Common myeloid progenitor, CD34-positive (primary cell): ENCODE results near the gene LYPD5. TPM values are rescaled to one million over a fixed set of nuclear protein-coding genes. Genes with fewer than 3 reads are reported as not detected.

Experiments
- CTCF ChIA-PET: fragments of 350-600 bp; sonication (Branson Sonifier 250); formaldehyde crosslinking; loops from one replicate; lab custom pipeline; 2021; ENCODE audit warnings: antibody characterized with exemption; lab: Charles Lee
- POLR2A ChIA-PET: fragments of 350-600 bp; sonication (Branson Sonifier 250); formaldehyde crosslinking; loops from one replicate; lab custom pipeline; 2021; ENCODE audit warnings: antibody characterized with exemption; lab: Charles Lee
- DNase-seq, 3 donors: peaks; one replicate each; pipeline versions ENCODE4 v3.0.0 to v3.0.0-alpha.2; 2013
- H3K27ac ChIP-seq, 2 experiments: 1 replicate in 1 of 2; 2 replicates in 1 of 2; pipeline ENCODE4 v1.7.0; 2013; ENCODE audit warnings: inconsistent platforms in 2 of 2, low read length in 2 of 2, mild to moderate bottlenecking in 2 of 2, low read depth in 1 of 2, moderate library complexity in 1 of 2; ENCODE audit not compliant: severe bottlenecking in 2 of 2, insufficient read depth in 1 of 2, poor library complexity in 1 of 2
- H3K27me3 ChIP-seq, 5 experiments: replicated peaks in 2 of 5; 1 replicate in 3 of 5; 2 replicates in 2 of 5; pipeline versions ENCODE4 v1.6.1 to v1.7.0; 2013; ENCODE audit warnings: low read length in 4 of 5, mild to moderate bottlenecking in 2 of 5, moderate library complexity in 2 of 5, inconsistent platforms in 1 of 5; ENCODE audit not compliant: insufficient read depth in 5 of 5, control insufficient read depth in 4 of 5
- H3K36me3 ChIP-seq, 4 experiments: 1 replicate in 2 of 4; 2 replicates in 2 of 4; pipeline versions ENCODE4 v1.6.1 to v1.7.0; 2013; ENCODE audit warnings: low read length in 3 of 4, control low read depth in 1 of 4, mild to moderate bottlenecking in 1 of 4; ENCODE audit not compliant: control insufficient read depth in 4 of 4, insufficient read depth in 4 of 4
- H3K4me1 ChIP-seq, 4 experiments: 1 replicate in 3 of 4; 2 replicates in 1 of 4; pipeline versions ENCODE4 v1.6.1 to v1.7.1; 2013; ENCODE audit warnings: low read length in 3 of 4, mild to moderate bottlenecking in 3 of 4, control low read depth in 1 of 4, inconsistent platforms in 1 of 4, moderate library complexity in 1 of 4; ENCODE audit not compliant: control insufficient read depth in 4 of 4, insufficient read depth in 4 of 4; ENCODE audit errors: control extremely low read depth in 1 of 4
- H3K4me3 ChIP-seq, 7 experiments: 1 replicate in 4 of 7; 2 replicates in 3 of 7; pipeline versions ENCODE4 v1.5.1 to v1.7.0; 2013; ENCODE audit warnings: mild to moderate bottlenecking in 7 of 7, low read length in 6 of 7, moderate library complexity in 6 of 7, inconsistent platforms in 2 of 7, low read depth in 2 of 7, control low read depth in 1 of 7; ENCODE audit not compliant: insufficient read depth in 4 of 7, control insufficient read depth in 1 of 7; ENCODE audit errors: extremely low read depth in 1 of 7
- H3K9me3 ChIP-seq, 5 experiments: 1 replicate in 4 of 5; 2 replicates in 1 of 5; pipeline versions ENCODE4 v1.6.1 to v1.7.1; 2013; ENCODE audit warnings: low read length in 4 of 5, mild to moderate bottlenecking in 2 of 5, inconsistent platforms in 1 of 5, low read depth in 1 of 5, moderate library complexity in 1 of 5; ENCODE audit not compliant: control insufficient read depth in 4 of 5, insufficient read depth in 2 of 5; ENCODE audit errors: control extremely low read depth in 1 of 5
- WGBS: methylation state at CpG from one replicate; pipeline ENCODE4 v1.1.5; 2013; ENCODE audit not compliant: insufficient coverage; 5-methylcytosine and 5-hydroxymethylcytosine counted together
- polyA plus RNA-seq: library from polyadenylated mRNA; unstranded; fragments of 120-200 nt; gene quantifications from one replicate; pipeline ENCODE4 v1.2.1, GENCODE V29; 2013

The LYPD5 gene, protein sequence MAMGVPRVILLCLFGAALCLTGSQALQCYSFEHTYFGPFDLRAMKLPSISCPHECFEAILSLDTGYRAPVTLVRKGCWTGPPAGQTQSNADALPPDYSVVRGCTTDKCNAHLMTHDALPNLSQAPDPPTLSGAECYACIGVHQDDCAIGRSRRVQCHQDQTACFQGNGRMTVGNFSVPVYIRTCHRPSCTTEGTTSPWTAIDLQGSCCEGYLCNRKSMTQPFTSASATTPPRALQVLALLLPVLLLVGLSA
- 0.46 TPM for polyA plus RNA-seq

- Histone ChIP-seq H3K4me3 (no peak within 1 kb of the TSS), H3K36me3 (no peaks in the 10 kb centered on the region), H3K27me3 (peaks cover 0 to 30% (median 0%) of the 10 kb centered on the region in 5 experiments), H3K9me3 (no peaks in the 10 kb centered on the region), H3K27ac (no peak within 1 kb of the TSS), H3K4me1 (peaks cover 0 to 13% (median 9%) of the 10 kb centered on the region in 4 experiments)
- ChIA-PET CTCF (no interaction called here), POLR2A (no interaction called here)
- WGBS = 85% methylated on average over 6 of the region's 12 CpGs
- DNase-seq = no peak
These were observed at the start of gene LYPD5 for GRCh38 chr19:43802216-43802951. LYPD5 (minus strand) TSS chr19:43802447; CDS start chr19:43802380, 67 bp downstream.

- peaks cover 13 to 51% (median 27%) of the 10 kb centered on the region in 4 experiments for H3K36me3 ChIP-seq
- H3K9me3 ChIP-seq = peaks cover 25 to 73% (median 37%) of the 10 kb centered on the region in 5 experiments
- H3K4me1 ChIP-seq = no peaks in the 10 kb centered on the region
- POLR2A ChIA-PET = no interaction called here
- DNase-seq = no peak
- no peaks in the 10 kb centered on the region for H3K27me3 ChIP-seq
- CTCF ChIA-PET = no interaction called here
- no peak overlapping the region for H3K4me3 ChIP-seq
- no peak overlapping the region for H3K27ac ChIP-seq
These were observed 46.6 kb upstream of the LYPD5 start for GRCh38 chr19:43848821-43849220.

- H3K4me3 ChIP-seq = no peak overlapping the region
These were observed 45.6 kb upstream of the LYPD5 start for GRCh38 chr19:43847884-43848283.

DNA sequence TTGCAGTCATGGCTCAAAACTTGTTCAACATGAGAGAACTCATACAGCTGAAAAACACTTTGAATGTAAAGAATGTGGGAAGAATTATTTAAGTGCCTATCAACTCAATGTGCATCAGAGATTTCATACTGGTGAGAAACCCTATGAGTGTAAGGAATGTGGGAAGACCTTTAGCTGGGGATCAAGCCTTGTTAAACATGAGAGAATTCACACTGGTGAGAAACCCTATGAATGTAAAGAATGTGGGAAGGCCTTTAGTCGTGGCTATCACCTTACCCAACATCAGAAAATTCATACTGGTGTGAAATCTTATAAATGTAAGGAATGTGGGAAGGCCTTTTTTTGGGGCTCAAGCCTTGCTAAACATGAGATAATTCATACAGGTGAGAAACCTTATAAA, 45.0 kb upstream of the LYPD5 start:
- DNase-seq = no peak
- no peak overlapping the region for H3K4me3 ChIP-seq
- H3K9me3 ChIP-seq = peaks cover 24 to 81% (median 34%) of the 10 kb centered on the region in 5 experiments
- no CpG with 5 or more reads among the region's 1 CpG for WGBS
- ChIA-PET POLR2A (no interaction called here), CTCF (no interaction called here)
- H3K27ac ChIP-seq = no peak overlapping the region
- peaks cover 19 to 66% (median 35%) of the 10 kb centered on the region in 4 experiments for H3K36me3 ChIP-seq
- no peaks in the 10 kb centered on the region for H3K4me1 ChIP-seq
- no peaks in the 10 kb centered on the region for H3K27me3 ChIP-seq

More at GRCh38 chr19:43847884-43848283, 45.6 kb upstream of the LYPD5 start:
- no peak overlapping the region for H3K27ac ChIP-seq
- no peaks in the 10 kb centered on the region for H3K4me1 ChIP-seq
- DNase-seq = no peak
- H3K27me3 ChIP-seq = no peaks in the 10 kb centered on the region
- 100% methylated on average over 2 of the region's 4 CpGs for WGBS
- ChIA-PET POLR2A (no interaction called here), CTCF (no interaction called here)
- peaks cover 25 to 81% (median 35%) of the 10 kb centered on the region in 5 experiments for H3K9me3 ChIP-seq
- H3K36me3 ChIP-seq = peaks cover 14 to 60% (median 30%) of the 10 kb centered on the region in 4 experiments

- Histone ChIP-seq H3K27me3 (no peaks in the 10 kb centered on the region), H3K4me1 (no peaks in the 10 kb centered on the region), H3K36me3 (peaks cover 33 to 81% (median 46%) of the 10 kb centered on the region in 4 experiments), H3K9me3 (peaks cover 22 to 84% (median 51%) of the 10 kb centered on the region in 5 experiments), H3K27ac (no peak overlapping the region), H3K4me3 (peak overlapping the region in 1 of 7 experiments; percentile 4)
- ChIA-PET CTCF (no interaction called here), POLR2A (no interaction called here)
- WGBS = no CpG with 5 or more reads among the region's 2 CpGs
- DNase-seq = peak in 2 of 3 donors; percentile 51 to 61
These were observed 39.8 kb upstream of the LYPD5 start for GRCh38 chr19:43842007-43842406.

DNA sequence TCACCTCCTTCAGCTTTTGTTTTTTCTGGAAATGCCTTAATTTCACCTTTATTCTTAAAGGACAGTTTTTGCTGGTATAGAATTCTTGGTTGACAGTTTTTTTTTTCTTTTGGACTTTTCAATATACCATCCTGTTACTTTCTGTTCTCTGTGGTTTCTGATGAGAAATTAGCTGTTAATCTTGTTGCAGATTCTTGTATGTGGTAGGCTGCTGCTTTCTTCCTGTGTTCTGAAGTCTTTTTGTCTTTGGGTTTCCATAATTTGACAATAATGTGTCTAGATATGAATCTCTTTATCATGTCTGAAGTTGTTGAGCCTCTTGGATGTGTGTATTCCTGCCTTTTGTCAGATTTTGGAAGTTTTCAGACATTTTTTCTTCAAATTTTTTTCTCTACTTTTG, 36.9 kb upstream of the LYPD5 start:
- Histone ChIP-seq H3K27me3 (no peaks in the 10 kb centered on the region), H3K4me3 (no peak overlapping the region), H3K9me3 (peaks cover 13 to 84% (median 60%) of the 10 kb centered on the region in 5 experiments), H3K4me1 (no peaks in the 10 kb centered on the region), H3K27ac (no peak overlapping the region), H3K36me3 (peaks cover 42 to 89% (median 57%) of the 10 kb centered on the region in 4 experiments)
- DNase-seq = peak in 2 of 3 donors; percentile 58 to 59
- ChIA-PET CTCF (no interaction called here), POLR2A (no interaction called here)
